ENCODE results near the gene USP3. TPM values are rescaled to one million over a fixed set of nuclear protein-coding genes. Genes with fewer than 3 reads are reported as not detected.

Gene USP3
- total RNA-seq, 1 experiment from 2014 or later: 36.6 TPM

GRCh38 chr15:63502137-63502766 lies 2.1 kb upstream of the USP3 start:
- H3K27ac Mint-ChIP-seq: no peak overlapping the region
- no peaks in the 10 kb centered on the region for H3K36me3 Mint-ChIP-seq
- ATAC-seq: no peak
- peak overlapping the region; percentile 75 for H3K4me3 Mint-ChIP-seq
- ChIA-PET CTCF (interaction anchor here (1.0 to 6.1 kb wide), 5 partner anchors 13 to 443 kb away, joined by 3 to 54 read pairs (median 7); no protein-coding TSS in a partner anchor), POLR2A (no interaction called here)
- H3K27me3 Mint-ChIP-seq (ENCODE audit: low read depth): peaks cover 19% of the 10 kb centered on the region
- H3K9me3 Mint-ChIP-seq: no peaks in the 10 kb centered on the region
- no peak for DNase-seq (ENCODE audit: low spot score)
- H3K4me1 Mint-ChIP-seq: peaks cover 55% of the 10 kb centered on the region
- TF ChIP-seq GABPB1 (CRISPR knock-in tag; IDR thresholded peaks at IDR 0.05) (0 out of 2 replicates have a peak, but pooled peaks have one; percentile 7), HMGXB4 (CRISPR knock-in tag; IDR thresholded peaks at IDR 0.05) (no peak)

- peak; percentile 66 for DNase-seq (ENCODE audit: low spot score)
- Mint-ChIP-seq H3K36me3 (no peaks in the 10 kb centered on the region), H3K27me3 (ENCODE audit: low read depth) (peaks cover 27% of the 10 kb centered on the region), H3K4me1 (peaks cover 62% of the 10 kb centered on the region), H3K4me3 (peak overlapping the region; percentile 75), H3K9me3 (no peaks in the 10 kb centered on the region), H3K27ac (no peak overlapping the region)
- ChIA-PET CTCF (interaction anchor here (0.6 to 6.1 kb wide), 7 partner anchors 10 to 225 kb away, joined by 3 to 54 read pairs (median 4); no protein-coding TSS in a partner anchor), POLR2A (no interaction called here)
- TF ChIP-seq PRDM15 (CRISPR knock-in tag; IDR thresholded peaks at IDR 0.05) (peak; percentile 96), USF2 (CRISPR knock-in tag; IDR thresholded peaks at IDR 0.05) (no peak), TEAD1 (CRISPR knock-in tag; IDR thresholded peaks at IDR 0.05) (0 out of 2 replicates have a peak, but pooled peaks have one; percentile 25), ZBTB43 (CRISPR knock-in tag; IDR thresholded peaks at IDR 0.05) (0 out of 2 replicates have a peak, but pooled peaks have one; percentile 45), ZMAT4 (CRISPR knock-in tag; IDR thresholded peaks at IDR 0.05) (no peak), FOXK1 (CRISPR knock-in tag; IDR thresholded peaks at IDR 0.05) (peak; percentile 62; the same call in 1 of the 2 replicates), MLX (CRISPR knock-in tag; IDR thresholded peaks at IDR 0.05) (no peak), SP1 (CRISPR knock-in tag; conservative IDR thresholded peaks at IDR 0.05) (peak; percentile 58), ARID4B (CRISPR knock-in tag; IDR thresholded peaks at IDR 0.05; ENCODE audit: borderline replicate concordance) (0 out of 2 replicates have a peak, but pooled peaks have one; percentile 24)
- peak; percentile 28 for ATAC-seq
Measured at GRCh38 chr15:63502843-63503738, 1.3 kb upstream of the USP3 start.
